Measurements from ENCODE around the gene AVPR2.

DNA sequence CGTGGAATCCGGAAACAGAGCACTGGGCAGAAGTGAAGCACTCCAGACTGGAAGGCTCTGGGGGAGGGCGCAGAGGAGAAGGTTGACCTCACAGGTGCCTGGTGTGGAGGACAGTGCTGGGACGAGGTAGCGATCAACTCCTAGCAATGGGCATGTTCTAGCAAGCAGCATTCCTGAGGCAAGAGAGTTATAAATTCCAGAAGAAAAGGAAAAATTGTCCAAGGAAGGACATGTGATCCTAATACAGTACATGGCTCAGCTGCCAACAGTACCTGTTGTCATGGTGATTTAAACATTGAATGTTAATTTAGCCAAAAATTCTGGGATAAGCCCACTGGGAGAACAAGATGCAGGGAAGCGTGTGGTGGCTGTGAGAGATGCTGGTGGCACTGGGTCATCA is 13.4 kb downstream of the AVPR2 start:
- TF ChIP-seq POLR2A (IDR thresholded peaks at IDR 0.05; ENCODE audit: low read length) (no peak), GATA1 (IDR thresholded peaks at IDR 0.05; ENCODE audit: low read depth, low read length) (no peak)
